GM18909 (cell line): ENCODE results near the gene ACTA1.
"Not testable (repeated sequence)": the region's sequence is repeated elsewhere in the genome, so short reads cannot be mapped to it uniquely, and the experiment has no call there.

Source experiments
- ATAC-seq: cut with Tn5 transposase; IDR thresholded peaks from one replicate; pipeline ENCODE4 v1.9.1; 2021; ENCODE audit warnings: mild to moderate bottlenecking; ENCODE audit not compliant: unreplicated experiment, poor library complexity

The ACTA1 gene

DNA sequence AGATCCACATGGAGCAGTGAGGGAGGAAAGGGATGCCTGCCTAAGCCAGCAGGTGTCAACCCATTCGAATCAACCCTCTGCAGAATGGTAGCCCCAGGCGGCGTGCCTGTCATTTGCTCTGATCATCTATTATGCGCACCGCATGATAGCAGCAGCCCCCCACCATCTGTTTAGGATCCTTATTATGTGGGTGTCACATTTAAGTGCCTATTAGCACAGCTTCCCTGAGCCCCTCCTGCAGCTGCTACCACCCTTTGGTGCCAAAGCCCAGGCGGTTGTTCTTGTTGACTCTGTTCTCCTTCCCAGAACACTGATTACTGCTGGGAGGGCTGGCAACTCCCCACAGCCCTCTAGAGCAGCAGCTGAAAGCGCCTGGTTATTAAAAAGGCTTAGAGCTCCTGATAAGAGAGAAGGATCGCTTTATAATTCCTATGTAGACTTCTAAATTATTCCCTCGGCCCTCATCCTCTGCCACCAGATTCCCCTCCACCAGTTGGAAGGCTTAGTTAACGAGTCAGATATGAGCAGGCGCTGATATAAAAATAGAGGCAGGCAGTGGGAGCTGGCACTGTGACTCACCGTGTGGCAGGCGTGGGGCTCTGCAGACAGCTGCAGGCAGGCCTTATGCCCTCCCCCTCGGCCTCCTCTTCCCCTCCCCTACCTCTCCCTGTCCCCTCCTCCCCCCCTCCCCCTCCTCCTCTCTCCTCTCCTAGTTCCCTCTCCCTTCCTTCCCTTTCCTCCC lies 23.0 kb downstream of the ACTA1 start:
- ATAC-seq, result no peak

DNA sequence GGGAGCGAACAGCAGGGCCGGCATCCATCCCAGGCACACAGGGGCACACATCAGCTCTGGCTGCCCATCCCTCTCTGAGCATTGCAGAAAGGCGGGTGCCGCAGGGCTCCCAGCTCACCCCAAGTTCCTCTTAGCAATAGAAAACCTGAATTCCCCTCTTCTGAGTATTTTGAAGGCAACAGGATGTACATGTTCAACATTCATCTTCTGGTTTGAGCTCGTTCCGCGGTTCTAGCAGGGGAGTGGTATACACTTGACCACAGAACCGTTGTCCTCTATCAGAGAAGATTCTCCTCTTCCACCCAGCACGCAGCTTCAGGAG lies 23.6 kb downstream of the ACTA1 start:
- no peak for ATAC-seq

DNA sequence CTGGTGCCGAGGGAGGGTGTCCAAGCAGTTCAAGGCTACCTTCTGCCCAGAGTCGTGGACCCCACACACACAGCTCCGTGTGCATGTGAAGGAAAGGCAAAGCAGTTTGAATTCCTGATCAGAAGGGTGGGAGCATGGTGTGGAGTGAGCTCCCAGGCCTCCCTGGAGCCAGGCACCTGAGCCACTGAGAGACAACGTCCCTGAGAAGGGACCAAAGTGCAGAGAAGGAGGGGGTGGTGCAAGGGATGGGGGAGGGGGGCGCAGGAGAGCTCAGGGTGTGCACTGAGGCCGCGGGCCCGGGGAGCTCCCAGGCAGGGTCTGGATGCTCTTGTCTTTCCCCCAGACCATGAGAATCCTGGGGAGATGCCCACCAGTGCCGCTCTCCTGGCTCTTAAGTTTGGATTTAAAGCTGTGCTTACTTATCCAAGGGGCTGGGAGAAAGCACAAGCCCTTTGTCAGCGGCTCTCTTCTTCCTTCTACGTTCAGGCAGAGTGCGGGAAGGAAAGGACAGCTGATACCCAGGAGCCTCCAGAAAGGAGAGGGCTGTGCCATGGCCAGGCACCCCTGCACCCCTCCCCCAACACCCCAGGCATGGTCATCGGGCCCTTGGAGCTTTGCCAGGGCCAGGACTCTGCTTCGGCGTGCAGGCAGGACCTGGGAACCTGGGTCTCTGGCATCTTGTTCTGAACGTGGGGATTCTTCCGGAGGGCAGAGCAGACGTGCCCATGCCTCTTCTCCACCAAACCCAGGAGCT lies 24.1 kb downstream of the ACTA1 start:
- no peak for ATAC-seq

DNA sequence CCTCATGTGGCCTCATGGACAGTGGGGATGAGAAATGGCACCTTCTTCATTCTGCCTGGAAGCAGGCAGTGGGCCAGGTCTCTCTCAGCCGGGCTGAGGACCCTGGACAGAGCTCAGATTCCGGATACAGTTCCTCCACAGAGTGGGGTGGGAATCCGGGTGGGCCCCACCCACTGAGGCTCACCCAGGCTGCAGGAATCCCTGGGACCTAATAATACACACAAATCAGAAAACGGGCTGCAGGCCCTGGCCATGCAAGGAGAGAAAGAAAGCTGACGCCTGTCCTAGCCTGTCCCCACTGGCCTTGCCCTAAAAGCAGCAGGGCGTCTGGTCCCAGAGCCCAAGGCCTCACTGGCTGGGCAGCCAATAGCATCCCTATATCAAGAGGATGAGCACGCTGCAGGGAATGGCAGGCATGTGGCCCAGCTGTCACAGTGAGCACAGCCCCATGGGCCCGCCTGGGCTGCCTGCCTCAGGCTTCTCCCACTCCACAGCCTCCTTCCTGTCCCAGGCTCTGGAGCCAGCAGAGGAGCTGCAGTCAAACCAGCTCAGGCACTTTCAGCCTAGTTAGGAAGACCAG lies 25.3 kb downstream of the ACTA1 start:
- no peak for ATAC-seq

GRCh38 chr1:229407206-229408026 lies 26.5 kb downstream of the ACTA1 start:
- no peak for ATAC-seq

GRCh38 chr1:229406798-229407197 lies 27.1 kb downstream of the ACTA1 start:
- ATAC-seq, result no peak

DNA sequence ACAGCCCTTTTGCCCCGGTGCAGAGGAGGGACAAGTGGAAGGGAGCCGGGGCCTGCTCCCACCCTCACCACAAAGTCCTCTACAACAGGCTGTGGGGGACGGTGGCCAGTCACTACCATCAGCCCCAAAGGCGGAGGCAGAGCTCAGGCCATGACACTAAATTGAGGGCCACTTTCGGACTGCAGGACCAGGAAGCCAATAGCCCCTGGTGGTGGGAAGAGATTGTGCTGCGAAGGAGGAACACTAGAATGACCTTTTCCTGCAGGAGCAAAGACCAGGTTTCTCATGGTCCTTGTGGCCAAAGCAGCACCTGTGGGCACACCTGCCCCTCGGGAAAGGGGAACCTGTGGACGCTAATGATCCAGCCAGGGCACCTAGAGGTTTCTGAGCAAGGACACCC lies 30.3 kb downstream of the ACTA1 start:
- no peak for ATAC-seq

- no peak for ATAC-seq
Measured at GRCh38 chr1:229402993-229403392, 30.9 kb downstream of the ACTA1 start.

GRCh38 chr1:229402329-229402728 lies 31.6 kb downstream of the ACTA1 start:
- not testable (repeated sequence) for ATAC-seq

- ATAC-seq, result no peak
Measured at GRCh38 chr1:229397762-229398161, 36.1 kb downstream of the ACTA1 start.

DNA sequence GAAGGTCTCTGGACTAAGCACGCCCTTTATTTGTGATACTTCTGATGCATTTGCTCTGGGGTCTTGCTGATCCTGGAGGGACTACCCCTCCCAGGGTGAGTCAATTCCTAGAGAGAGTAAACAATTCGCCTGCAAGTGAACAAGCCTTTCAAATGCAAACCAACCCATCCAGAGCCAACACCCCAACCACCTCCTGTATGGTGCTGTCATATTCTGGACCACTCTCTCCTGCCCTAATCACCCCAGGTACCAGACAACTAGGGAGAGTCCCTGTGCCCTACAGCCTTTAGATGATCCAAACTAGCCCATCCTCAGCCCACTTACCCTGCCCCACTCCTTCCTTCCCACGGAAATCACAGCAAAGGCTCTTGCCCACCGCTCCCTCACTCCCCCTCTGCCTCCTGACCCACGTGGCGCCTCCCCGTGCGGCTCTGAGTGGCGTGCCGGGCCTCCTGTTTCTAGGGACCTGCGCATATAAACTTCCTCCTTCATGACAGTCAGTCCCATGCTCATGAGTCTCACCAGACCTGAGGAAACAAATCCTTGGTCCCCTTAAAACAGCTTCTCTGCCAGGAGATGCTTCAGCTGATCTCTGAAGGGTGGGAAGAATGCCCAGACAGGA lies 37.2 kb downstream of the ACTA1 start:
- no peak for ATAC-seq

DNA sequence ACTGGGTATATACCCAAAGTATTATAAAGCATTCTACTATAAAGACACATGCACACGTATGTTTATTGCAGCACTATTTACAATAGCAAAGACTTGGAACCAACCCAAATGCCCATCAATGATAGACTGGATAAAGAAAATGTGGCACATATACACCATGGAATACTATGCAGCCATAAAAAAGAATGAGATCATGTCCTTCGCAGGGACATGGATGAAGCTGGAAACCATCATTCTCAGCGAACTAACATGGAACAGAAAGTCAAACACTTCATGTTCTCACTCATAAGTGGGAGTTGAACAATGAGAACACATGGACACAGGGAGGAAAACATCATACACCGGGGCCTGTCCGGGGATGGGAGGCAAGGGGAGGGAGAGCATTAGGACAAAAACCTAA lies 39.4 kb downstream of the ACTA1 start:
- not testable (repeated sequence) for ATAC-seq

DNA sequence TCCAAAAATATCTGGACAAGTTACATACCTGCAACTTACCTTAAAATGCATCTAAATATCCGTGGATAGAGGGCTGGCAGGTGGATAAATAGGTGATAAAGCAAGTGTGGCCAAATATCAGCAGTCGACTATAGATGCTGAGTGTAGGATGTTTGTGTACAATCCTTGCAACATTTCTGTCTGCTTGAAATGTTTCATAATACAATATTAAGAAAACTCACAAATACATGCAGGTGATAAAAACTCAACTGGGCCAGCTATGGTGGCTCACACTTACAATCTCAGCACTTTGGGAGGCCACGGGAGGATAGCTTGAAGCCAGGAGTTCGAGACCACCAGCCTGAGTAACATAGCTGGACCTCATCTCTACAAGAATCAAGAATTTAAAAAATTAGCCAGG lies 41.0 kb downstream of the ACTA1 start:
- ATAC-seq, result no peak

DNA sequence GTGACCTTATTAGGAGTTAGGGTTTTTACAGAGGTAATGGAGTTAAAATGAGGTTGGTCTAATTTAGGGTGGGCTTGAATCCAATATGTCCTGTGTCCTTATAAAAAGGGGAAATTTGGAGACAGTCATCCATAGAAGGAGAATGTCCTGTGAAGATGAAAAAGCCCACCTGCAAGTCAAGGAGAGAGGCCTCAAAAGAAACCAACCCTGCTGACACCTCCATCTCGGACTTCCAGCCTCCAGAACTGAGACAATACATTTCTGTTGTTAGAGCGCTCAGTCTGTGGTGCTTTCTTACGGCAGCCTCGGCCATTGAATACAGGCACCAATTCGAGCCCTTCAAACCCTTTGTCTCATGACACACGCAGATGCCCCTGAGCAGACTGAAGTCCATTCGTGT lies 43.8 kb downstream of the ACTA1 start:
- no peak for ATAC-seq

DNA sequence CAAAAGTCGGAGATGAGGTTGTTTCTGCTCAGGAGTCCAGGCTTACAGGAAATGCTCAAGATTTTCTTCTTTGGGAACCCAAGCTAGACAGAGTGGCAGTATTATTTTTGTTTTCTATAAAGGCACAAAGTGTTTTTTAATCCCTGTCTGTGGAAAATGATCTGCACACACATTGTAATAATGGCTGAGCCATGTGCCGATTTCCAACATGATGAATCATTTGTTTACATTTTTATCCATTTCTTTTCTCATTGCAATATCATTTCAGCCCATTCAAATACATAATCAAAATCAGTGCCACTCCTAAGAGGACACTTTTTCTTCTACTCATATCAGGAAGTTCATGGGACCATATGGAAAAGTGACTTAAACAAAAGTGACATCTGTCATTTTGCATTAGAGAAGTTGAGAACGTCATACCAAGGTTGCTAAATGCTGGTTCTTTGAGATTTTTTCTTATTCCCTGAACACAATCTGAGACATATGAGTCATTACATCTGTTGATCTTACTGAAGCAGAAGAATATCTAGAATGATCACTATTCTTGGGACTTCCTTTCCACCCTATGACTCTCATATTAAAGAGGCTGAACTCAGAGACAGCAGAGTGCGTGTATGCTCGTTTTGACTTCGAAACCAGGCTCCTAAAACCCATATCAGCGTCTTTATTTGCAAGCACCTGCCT lies 44.9 kb downstream of the ACTA1 start:
- no peak for ATAC-seq

DNA sequence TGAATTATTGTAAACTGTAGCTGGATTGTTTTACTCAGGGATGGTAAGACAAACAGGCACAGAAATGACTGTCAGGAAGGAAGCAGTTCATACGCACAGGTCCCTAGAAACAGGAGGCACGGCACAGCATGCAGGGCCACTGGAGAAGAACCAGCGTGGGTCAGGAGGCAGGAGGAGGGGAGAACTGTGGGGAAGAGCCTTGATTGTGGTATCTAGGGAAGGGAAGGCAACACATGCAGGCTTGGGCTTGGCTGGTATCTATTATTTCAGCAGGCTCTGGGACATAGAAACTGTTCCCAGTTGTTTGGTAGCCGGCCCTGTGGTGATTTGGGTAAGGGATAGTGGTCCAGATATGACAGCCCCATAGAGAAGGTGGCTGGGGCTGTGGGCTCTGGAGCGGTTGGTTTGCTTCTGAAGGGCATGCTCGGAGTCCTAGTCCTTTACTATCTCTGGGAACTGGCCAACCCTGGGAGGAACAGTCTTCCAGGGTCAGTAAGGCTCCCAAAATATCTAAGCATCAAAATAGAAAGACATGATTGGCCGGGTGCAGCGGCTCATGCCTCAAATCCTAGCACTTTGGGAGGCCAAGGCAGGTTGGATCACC lies 47.9 kb downstream of the ACTA1 start:
- no peak for ATAC-seq

DNA sequence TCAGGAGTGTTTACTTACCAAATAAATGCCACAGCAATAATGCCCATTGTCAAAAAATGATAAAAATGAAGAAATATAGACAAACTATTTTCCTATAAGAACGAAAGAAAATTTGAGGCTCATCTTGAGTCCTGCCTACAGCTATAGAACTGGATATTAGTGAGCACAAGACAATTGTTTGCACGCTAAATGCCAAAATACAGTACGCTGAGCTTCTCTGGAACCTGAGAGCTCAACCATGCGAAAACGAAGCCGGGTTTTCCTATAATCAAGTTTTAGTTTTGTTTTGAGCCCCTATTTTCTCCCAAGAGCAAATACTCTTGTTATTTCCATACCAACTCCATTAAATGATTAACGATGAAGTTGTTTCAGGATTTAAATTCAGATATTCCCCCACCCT lies 49.1 kb downstream of the ACTA1 start:
- ATAC-seq, result no peak

DNA sequence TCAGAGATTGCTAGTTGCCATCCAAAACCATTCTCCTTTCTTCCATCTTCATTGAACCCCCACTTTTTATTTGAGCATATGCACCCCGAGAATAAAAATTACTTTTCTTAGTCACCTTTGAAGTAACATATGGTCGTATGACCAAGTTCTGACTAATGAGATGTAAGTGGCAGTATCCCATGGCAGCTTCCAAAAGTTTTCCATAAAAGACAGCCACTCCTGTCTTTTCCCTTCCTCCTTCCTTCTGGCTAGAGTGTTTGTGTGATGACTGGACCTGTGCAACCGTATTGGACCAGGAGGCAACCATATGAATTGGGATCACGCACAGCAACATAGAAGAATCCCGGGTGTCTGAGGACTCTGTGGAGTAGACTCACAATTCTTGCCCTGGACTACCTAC lies 49.9 kb downstream of the ACTA1 start:
- ATAC-seq, result no peak

DNA sequence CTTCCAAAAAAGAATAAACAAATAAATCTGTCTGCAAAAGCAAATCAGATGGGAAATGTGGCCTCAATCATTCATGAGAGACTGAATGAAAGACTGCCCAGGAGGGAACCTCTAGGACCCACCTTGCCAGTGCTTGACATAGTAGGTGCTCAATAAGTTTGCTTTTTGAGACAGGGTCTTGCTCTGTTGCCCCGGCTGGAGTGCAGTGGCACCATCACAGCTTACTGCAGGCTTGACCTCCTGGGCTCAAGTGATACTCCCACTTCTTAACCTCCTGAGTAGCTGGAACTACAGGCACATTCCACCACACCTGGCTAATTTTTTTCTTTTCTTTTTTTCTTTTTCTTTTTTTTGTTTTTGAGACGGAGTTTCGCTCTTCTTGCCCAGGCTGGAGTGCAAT lies 50.7 kb downstream of the ACTA1 start:
- no peak for ATAC-seq
